ENCODE measurements around the gene SOAT1. TPM values are rescaled to one million over a fixed set of nuclear protein-coding genes. Genes with fewer than 3 reads are reported as not detected.
"Not testable (repeated sequence)": the region's sequence is repeated elsewhere in the genome, so short reads cannot be mapped to it uniquely, and the experiment has no call there.

The SOAT1 gene
- total and polyA plus RNA-seq, 7 donors = 2.4 to 14.7 (median 13.2) TPM

DNA sequence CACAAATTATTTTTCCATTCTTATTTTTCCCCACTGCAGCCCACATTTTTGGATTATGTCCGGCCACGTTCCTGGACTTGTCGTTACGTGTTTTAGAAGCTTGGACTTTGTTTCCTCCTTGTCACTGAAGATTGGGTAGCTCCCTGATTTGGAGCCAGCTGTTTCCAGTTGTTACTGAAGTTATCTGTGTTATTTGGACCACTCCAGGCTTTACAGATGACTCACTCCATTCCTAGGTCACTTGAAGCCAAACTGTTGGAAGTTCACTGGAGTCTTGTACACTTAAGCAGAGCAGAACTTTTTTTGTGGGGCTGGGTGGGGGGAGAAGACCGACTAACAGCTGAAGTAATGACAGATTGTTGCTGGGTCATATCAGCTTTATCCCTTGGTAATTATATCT, 59.9 kb downstream of the SOAT1 start:
- Histone ChIP-seq H3K4me1 (peaks cover 0 to 5% (median 0%) of the 10 kb centered on the region in 4 donors), H3K9me3 (no peaks in the 10 kb centered on the region), H3K4me3 (no peak overlapping the region), H3K36me3 (peaks cover 0 to 40% (median 4%) of the 10 kb centered on the region in 4 donors), H3K27ac (peak overlapping the region in 2 of 4 donors; percentile 2 to 5), H3K27me3 (no peaks in the 10 kb centered on the region)
- intact Hi-C loops (cut with DNase I) = no loop called here
- TF ChIP-seq POLR2AphosphoS5 (IDR thresholded peaks at IDR 0.05) (peak in 1 of 4 donors; percentile 8), EP300 (IDR thresholded peaks at IDR 0.05) (no peak)
- TF ChIP-seq, protein P1, sequence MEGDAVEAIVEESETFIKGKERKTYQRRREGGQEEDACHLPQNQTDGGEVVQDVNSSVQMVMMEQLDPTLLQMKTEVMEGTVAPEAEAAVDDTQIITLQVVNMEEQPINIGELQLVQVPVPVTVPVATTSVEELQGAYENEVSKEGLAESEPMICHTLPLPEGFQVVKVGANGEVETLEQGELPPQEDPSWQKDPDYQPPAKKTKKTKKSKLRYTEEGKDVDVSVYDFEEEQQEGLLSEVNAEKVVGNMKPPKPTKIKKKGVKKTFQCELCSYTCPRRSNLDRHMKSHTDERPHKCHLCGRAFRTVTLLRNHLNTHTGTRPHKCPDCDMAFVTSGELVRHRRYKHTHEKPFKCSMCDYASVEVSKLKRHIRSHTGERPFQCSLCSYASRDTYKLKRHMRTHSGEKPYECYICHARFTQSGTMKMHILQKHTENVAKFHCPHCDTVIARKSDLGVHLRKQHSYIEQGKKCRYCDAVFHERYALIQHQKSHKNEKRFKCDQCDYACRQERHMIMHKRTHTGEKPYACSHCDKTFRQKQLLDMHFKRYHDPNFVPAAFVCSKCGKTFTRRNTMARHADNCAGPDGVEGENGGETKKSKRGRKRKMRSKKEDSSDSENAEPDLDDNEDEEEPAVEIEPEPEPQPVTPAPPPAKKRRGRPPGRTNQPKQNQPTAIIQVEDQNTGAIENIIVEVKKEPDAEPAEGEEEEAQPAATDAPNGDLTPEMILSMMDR (IDR thresholded peaks at IDR 0.05) = no peak
- DNase-seq = peak; percentile 73
- WGBS, 2 donors = 82 to 88% methylated on average over 5 of the region's 5 CpGs

- not testable (repeated sequence) for H3K27me3 ChIP-seq, H3K4me3 ChIP-seq, H3K36me3 ChIP-seq, H3K9me3 ChIP-seq, DNase-seq, H3K27ac ChIP-seq
- peaks cover 0 to 11% (median 4%) of the 10 kb centered on the region in 4 donors for H3K4me1 ChIP-seq
- WGBS, 2 donors = 86 to 90% methylated on average over 2 of the region's 2 CpGs
- intact Hi-C loops (cut with DNase I) = loop anchor here (10.0 kb wide), 3 partner anchors 137 to 827 kb away; partner anchors contain the start of gene ABL2
These were observed 68.0 kb downstream of the SOAT1 start for GRCh38 chr1:179361631-179362030.

- TF ChIP-seq EP300 (IDR thresholded peaks at IDR 0.05) (no peak), POLR2A (IDR thresholded peaks at IDR 0.05) (peak in 1 of 2 donors; percentile 16), POLR2AphosphoS5 (IDR thresholded peaks at IDR 0.05) (peak; percentile 37 to 66 (median 57))
- WGBS, 2 donors = 5 to 8% methylated on average over 42 to 43 of the region's 43 CpGs
- H3K27ac ChIP-seq = peak within 1 kb of the TSS; percentile 85 to 87 (median 86)
- H3K9me3 ChIP-seq = no peaks in the 10 kb centered on the region
- peak within 1 kb of the TSS; percentile 56 to 69 (median 64) for H3K4me3 ChIP-seq
- intact Hi-C loops (cut with DNase I) = loop anchor here (2.0 to 10.0 kb wide), 4 partner anchors 73 to 831 kb away; partner anchors contain the start of genes ABL2 and SOAT1
- no peaks in the 10 kb centered on the region for H3K27me3 ChIP-seq
- H3K4me1 ChIP-seq = peaks cover 0 to 11% (median 4%) of the 10 kb centered on the region in 4 donors
- no peaks in the 10 kb centered on the region for H3K36me3 ChIP-seq
- peak; percentile 93 for DNase-seq
These were observed 71.9 kb downstream of the SOAT1 start, which contains the start of gene AXDND1 for GRCh38 chr1:179365342-179366092. Gene AXDND1, plus strand, starts transcription at chr1:179365971. Its CDS starts 539 bp downstream, at chr1:179366510.

- H3K27me3 ChIP-seq = no peaks in the 10 kb centered on the region
- peak overlapping the region; percentile 85 to 87 (median 86) for H3K27ac ChIP-seq
- WGBS, 2 donors = 1 to 2% methylated on average over 28 of the region's 28 CpGs
- intact Hi-C loops (cut with DNase I) = loop anchor here (10.0 kb wide), 3 partner anchors 141 to 831 kb away; partner anchors contain the start of gene ABL2
- H3K36me3 ChIP-seq = no peaks in the 10 kb centered on the region
- TF ChIP-seq POLR2A (IDR thresholded peaks at IDR 0.05) = peak in 1 of 2 donors; percentile 1
- TF ChIP-seq EP300 (IDR thresholded peaks at IDR 0.05) = no peak
- H3K4me1 ChIP-seq = peaks cover 0 to 11% (median 4%) of the 10 kb centered on the region in 4 donors
- H3K9me3 ChIP-seq = no peaks in the 10 kb centered on the region
- DNase-seq = no peak
- peak overlapping the region; percentile 56 to 69 (median 64) for H3K4me3 ChIP-seq
These were observed 72.7 kb downstream of the SOAT1 start for GRCh38 chr1:179366093-179366800.

DNA sequence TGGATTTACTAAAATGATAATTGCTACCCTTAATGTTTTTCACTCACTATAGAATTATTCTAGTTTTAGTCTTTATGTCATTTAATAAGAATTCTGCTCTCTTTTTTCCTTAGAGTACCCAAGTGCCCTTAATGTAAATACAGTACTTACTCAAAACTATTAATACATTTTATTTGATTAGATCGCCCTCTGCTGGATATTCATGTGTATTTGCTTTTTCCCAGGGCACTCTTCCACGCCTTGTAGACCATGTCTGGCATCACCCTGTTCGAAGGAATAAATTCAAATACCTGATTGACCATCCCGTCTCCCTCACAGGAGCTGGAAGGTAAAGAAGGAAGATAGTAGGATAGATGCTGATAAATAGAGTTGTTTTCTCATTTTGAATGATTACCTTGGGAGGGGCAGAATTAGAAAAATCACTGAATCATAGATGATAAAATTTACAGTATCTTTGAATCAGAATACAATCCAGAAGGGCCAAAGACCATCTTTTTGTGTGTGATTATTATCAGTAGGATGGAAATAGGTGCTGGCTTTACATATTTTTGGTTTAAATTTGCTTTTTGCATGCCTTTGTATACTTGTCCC, 76.2 kb downstream of the SOAT1 start:
- no peak for DNase-seq
- Histone ChIP-seq H3K9me3 (no peaks in the 10 kb centered on the region), H3K27ac (no peak overlapping the region), H3K36me3 (no peaks in the 10 kb centered on the region), H3K4me3 (no peak overlapping the region), H3K27me3 (no peaks in the 10 kb centered on the region), H3K4me1 (peaks cover 0 to 9% (median 4%) of the 10 kb centered on the region in 4 donors)
- TF ChIP-seq, protein P1 (IDR thresholded peaks at IDR 0.05) = peak; percentile 41 to 75 (median 60)
- TF ChIP-seq EP300 (IDR thresholded peaks at IDR 0.05) = no peak
- WGBS, 2 donors = 1 to 6% methylated on average over 4 of the region's 4 CpGs
- intact Hi-C loops (cut with DNase I) = loop anchor here (1.0 to 10.0 kb wide), 5 partner anchors 145 to 835 kb away; partner anchors contain the start of gene ABL2

All from sigmoid colon (tissue), 7 donors.